Measurements from ENCODE around the gene OR6C2.
"Not testable (repeated sequence)": the region's sequence is repeated elsewhere in the genome, so short reads cannot be mapped to it uniquely, and the experiment has no call there.

The OR6C2 gene
- total RNA-seq, result 0 to 1.2 (median 0) reads per million in 17 experiments

DNA sequence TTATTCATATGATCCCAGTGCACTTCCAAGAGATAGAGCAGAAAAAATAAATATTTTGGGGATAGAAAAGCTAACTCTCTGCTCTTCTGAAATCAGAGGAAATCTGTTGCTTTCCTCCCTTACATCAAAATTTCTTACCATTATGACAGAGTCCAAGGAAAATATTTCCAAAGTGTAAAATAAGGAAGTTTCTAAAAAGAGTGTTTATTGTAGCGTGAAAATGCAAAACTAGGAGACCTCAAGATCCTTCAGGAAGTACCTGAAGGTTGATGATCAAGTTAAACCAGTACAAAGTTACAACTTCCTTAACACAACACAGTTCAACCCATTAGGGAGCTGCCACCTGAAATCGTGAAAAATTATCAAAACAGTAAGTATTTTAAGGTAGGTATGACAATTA is at the start of gene OR6C2:
Gene OR6C2, plus strand, starts transcription at position 301 of the 400 bp plus-strand sequence. CDS start 8,138 bp downstream, outside the sequence.
- DNase-seq, result no peak

DNA sequence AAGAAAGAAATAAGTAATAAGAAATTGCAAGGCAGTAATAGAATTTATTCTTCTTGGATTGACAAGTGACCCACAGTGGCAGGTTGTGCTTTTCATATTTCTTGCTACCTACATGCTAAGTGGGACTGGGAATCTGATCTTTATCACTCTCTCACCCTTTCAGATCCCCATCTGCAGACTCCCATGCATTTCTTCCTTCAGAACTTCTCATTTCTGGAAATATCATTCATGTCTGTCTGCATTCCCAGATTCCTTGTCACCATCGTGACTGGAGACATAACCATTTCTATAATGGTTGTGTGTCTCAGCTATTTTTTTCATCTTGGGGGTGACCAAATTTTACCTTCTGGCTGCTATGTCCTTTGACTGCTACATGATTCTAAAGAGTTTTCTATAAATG is 47.5 kb upstream of the OR6C2 start:
- DNase-seq, result no peak

DNA sequence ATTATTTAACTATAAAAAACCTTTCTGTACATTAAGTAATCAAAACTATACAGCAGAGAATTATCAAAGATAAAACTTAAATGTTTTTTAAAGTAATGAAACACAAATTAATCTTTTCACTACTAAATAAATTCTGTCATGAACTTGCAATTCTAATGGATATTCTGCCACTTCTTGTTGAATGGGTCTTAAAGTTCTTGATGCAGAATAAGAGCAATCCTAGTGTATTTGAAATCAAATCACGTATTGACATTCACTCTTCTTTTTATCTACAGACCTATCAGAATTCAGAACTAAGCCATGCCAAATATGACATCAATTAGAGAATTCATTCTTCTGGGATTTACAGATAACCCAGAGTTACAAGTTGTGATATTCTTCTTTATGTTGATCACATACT is 43.6 kb upstream of the OR6C2 start, which contains the start of gene OR6C65:
Gene OR6C65, plus strand, starts transcription at position 301 of the 400 bp plus-strand sequence. Its CDS starts 0 bp downstream, at position 301.
- no peak for DNase-seq

DNA sequence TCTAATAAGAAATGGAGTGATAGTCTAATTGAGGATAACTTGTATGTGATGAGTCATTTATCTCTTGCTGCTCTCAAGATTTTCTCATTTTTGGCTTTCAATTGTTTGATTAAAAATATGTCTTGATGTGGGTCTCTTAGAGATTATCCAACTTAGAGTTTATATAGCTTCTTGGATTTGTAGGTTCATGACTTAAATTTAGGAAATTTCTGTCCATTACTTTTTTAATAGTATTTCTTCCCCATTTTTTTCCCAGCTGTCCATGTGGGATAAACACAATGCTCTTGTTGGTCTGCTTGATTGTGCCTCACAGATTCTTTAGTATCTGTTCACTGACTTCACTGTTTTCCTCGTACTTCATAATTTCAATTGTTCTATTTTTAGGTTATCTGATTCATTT is 36.0 kb upstream of the OR6C2 start:
- DNase-seq, result no peak

DNA sequence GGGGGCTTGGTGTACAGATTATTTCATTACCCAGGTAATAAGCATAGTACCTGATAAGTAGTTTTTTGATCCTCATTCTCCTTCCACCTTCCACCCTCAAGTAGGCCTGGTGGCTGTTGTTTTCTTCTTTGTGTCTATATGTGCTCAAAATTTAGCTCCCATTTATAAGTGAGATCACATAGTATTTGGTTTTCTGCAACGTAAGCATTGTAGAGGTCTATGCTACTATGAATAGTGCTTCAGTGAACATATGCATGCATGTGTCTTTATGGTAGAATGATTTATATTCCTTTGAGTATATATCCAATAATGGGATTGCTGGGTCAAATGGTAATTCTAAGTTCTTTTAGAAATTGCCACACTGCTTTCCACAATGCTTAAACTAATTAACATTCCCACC is 34.7 kb upstream of the OR6C2 start:
- DNase-seq, result not testable (repeated sequence)

DNA sequence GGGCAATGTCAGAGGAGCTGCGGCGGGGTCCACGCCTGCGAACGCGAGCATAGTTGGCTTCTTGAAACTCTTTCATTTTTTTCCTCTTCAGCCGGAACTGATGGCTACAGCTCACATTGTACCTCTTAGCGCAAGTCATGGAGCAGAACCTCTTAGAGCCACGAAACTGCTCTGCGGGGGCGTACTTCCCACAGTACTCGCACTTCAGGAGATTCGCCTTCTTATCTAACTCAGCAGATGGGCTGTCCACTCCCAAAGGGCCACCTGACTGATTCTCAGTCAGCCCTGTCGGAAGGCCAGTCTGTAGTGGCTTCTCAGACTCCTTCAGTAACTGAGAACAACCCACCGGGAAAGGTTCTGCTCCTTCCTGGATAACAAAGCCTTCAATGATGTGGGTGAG is 31.7 kb upstream of the OR6C2 start:
- DNase-seq, result not testable (repeated sequence)

DNA sequence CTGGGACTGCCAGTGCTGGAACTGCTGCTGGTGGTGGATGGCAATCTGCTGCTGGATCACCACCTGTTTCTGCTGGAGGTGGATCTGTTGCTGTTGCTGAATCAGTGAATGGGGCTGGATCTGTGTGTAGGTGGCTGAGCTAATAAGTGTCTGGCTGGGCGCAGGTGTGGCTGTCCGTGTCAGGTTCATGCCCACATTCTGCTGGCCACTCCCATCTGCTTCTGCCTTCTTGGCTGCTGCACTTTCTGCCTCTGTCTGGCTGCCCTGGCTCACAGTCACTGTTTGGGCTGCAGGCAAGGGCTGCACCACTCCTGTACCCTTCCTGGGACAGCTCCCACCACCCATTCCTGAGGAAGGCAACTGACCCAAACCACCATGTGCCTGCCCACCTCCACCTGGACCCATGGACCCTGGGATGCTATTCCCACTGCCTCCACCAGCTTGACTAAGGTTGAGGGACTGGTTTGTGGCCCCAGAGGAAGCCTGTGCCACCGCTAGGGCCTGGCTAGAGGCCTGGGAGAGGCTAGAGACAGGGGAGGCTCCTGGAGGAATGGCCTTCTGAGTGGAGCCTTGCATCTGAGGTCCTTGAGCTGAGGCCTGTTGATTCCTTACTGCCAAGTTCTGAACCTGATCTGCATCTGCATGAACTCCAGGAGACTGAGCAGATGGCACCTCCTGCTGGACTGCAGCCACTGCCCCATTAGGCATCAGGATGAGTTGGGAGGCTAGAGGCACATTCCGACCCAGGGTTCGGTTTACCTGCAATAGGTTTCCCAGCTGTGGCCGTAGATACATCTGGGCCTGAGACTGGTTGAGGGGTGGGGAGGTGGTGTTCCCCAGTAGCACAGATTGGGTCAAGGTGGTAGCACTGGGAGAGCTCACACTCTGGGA is 30.1 kb upstream of the OR6C2 start:
- not testable (repeated sequence) for DNase-seq

DNA sequence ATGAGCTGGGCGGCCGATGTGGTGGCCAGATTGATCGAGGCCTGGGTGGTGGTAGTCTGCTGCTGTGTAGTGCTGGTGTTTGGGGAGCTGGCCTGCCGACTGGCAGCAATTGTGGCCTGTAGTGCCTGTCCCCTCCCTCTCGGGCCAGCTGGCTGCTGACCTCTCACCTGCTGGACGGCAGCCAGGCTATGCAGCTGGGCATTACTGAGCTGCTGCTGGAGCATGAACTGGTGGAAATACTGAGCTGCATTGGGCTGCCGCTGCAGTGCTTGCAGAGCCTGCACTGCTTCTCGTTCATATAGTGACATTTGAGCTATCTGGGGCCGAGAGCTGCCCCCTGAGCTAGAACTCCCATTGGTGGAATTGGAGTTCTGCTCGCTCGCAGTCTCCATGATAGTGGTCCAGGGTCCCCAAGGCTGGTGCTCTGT is 29.5 kb upstream of the OR6C2 start:
- not testable (repeated sequence) for DNase-seq

DNA sequence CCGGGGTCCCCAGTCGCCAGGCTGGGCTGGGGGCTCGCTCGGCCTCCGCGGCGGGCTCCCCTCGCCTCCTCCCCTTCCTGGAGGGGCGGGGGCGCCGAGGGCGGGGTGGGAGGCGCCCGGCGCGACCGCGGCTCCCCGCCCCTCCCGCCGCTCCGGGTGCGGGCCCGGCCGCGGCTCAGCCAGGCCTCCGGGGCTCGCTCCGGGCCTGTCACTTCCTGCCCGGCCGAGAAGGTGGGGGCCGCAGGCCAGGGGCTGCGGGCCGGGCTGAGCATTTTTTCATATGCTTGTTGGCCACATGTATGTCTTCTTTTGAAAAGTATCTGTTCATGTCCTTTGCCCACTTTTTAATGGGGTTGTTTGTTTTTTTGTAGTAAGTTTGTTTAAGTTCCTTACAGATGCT is 29.0 kb upstream of the OR6C2 start:
- DNase-seq, result not testable (repeated sequence)

DNA sequence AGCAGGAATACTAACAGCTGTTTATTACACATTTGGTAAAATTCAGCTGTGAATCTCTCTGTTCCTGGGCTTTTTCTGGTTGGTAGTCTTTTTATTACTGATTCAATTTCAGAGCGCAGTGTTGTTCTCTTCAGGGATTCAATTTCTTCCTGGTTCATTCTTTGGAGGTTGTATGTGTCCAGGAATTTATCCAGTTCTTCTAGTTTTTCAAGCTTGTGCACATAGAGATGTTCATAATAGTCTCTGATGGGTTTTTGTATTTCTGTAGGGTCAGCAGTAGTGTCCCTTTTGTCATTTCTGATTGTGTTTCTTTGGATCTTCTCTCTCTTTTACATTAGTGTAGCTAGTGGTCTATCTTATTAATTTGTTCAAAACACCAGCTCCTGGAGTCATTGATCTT is 26.9 kb upstream of the OR6C2 start:
- DNase-seq, result no peak

DNA sequence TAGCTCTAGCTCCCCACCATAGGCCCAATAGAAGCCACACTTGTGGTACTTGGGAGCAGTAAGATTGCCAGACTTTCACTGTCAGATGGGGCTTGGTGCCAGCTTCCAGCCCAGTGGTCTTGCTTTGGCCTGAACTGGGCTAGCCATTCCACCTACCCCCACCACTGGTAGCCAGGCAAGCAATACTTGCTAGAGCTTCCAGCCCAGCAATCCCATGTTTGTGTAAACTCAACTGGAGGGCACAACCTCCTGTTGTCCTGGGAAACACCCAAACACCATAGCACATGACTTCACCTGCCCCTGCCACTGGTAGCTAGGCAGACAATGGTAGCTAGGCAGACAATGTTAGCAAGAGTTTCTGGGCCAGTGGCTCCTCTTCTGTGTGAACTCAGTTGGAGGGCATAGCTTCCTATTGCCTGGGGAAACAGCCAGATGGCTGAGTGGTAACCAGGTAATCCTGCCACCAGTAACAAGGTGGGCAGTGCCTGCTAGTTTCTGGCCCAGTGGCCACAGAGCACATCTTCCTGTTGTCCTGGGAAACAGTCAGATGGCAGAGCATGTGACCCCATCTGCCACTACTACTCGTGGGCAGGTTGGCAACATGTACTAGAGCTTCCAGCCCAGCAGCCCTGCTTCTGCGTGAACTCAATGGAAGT is 23.4 kb upstream of the OR6C2 start:
- no peak for DNase-seq

DNA sequence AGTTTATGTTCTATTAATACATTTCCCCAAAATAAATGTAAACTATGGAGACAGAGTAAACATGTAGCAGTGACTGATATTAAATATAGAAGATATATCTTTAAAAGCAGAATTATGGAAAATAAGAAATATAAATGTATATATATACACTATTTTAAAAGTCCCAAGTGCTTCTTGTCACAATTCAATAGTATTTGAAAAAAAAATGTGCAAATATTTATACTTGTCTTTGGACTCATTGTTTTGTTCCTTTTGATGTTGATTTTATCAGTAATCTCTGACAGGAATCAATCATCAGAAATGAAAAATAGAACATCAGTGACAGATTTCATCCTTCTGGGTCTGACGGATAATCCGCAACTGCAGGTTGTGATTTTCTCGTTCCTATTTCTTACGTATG is 17.9 kb upstream of the OR6C2 start, which contains the start of gene OR6C76:
Gene OR6C76, plus strand, starts transcription at position 301 of the 400 bp plus-strand sequence. Its CDS starts 0 bp downstream, at position 301.
- no peak for DNase-seq

DNA sequence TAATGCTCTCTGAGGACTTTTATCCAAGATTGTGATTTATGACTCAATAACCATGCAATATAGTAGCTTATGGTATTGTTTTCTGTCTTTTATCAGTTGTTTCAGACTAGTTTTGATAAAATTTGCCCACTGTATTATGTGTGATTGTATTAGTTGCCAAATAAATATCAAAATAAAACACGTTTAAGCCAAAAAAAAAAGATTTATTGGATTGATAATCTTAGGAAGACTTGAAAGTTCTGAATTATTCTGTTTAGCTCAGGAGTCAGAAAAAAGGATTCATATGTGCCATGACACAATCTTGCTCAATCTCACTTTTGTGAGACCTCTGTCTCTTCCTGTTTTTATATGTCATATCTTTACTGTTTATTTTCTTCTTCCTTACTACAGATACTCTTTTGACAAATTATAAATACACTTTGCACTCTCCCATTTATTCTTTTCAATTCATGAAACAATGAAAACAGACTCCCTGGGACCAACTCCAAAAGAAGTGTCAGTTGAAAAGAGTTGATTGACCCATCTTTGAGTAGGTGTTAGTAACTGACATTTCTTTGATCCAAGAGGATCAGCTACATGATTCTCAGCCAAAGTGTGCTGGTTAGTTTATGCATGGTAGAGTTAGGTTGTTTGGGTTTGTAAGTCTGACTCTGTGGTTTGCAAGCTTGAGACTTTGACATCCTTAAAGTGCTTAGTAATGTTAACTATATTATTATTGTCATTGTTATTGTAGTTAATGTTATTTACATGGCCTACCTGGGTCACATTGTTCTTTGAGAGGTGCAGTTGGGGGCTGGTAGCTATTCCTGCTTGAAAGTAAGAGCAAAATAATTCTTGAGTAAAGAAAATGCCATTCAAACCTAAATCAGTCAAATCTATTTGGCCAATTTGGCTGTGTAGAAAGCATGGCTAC is 15.3 kb upstream of the OR6C2 start:
- DNase-seq, result peak in 2 of 4 experiments; percentile 46 to 48

DNA sequence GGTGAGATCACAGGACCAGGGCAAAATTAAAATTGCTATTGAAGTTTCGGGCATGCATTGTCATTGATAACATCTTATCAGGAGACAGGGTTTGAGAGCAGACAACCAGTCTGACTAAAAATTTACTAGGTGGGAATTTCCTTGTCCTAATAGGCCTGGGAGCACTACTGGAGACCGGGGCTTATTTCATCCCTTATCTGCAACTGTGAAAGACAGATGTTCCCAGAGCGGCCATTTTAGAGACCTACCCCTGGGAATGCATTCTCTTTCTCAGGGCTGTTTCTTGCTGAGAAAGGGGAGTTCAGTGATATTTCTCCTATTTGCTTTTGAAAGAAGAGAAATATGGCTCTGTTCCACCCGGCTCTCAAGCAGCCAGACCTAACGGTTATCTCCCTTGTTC is 2.6 kb upstream of the OR6C2 start:
- DNase-seq, result not testable (repeated sequence)

DNA sequence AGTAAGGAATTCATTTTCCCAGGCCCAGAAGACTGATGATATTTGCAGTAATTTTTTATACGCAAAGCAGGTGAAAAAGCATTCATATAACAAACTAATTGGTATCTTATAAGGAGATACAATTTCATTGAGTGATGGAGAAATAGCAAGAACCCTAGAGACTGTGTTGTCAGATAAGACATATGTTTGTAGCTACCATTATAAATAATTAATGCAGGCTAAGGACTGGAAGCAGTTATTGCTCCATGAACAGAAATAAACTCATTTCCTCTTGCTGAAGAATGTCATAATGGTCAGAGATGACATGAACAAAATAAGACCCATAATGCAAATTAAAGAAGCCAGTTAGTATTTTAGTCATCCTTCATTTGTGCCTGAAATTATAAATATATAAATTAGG is 1.5 kb downstream of the OR6C2 start:
- DNase-seq, result no peak

DNA sequence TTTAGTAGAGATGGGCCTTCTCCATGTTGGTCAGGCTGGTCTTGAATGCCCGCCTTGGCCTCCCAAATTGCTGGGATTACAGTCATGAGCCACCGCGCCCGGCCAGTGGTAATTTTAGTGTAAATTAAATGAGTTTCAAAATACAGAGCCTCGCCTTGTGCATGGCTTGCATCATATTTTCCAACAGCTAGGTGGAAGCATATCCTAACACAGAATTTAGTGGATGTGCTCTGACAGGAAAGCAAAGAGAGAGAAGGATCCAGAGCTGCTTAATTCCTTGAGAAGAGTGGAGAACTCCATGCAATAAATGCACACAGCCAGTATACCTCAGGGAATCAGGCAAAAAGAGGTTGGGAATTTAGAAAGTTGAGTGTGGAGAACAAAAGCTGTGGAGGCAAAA is 2.5 kb downstream of the OR6C2 start:
- DNase-seq, result no peak

DNA sequence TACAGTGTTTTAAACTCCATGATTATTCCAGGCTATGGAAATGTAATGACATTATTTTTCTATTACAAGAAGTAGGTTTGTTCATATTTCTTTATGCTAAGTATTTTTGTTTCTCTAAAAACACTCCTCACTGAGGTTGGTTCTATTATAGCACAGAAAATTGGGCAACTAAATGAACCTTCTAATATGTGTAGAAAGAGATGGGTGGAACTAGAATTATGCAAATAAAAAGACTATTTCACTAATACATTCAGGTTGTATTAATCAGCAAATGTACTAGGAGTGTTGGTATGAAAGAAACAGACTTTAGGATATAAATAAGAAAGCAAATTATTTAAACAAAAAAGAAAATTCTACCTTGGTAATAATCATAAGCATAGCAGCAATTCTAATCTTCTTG is 4.9 kb downstream of the OR6C2 start:
- no peak for DNase-seq

DNA sequence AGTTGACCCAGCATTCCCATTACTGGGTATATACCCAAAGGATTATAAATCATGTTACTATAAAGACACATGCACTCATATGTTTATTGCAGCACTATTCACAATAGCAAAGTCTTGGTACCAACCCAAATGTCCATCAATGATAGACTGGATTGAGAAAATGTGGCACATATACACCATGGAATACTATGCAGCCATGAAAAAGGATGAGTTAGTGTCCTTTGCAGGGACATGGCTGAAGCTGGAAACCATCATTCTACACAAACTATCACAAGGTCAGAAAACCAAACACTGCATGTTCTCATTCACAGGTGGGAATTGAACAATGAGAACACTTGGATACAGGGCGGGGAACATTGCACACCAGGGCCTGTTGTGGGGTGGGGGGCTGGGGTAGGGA is 21.1 kb downstream of the OR6C2 start:
- not testable (repeated sequence) for DNase-seq

DNA sequence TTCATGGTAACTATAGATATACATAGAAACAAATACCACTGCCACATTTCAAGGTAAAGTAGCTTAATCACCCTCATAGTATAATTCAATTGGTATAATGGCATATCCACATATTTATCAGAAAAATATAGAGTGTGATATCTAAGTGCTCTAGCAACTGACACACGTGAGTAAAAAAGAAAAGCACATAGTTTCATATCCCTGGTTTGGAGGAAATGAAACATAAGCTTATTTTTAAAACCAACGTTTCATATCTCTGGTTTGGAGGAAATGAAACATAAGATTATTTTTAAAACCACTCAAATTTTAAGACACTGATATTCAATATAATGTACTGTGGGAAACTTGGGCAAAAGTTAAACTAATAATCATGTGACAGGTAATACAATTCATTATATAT is 24.0 kb downstream of the OR6C2 start:
- peak in 2 of 4 experiments; percentile 7 to 34 for DNase-seq

DNA sequence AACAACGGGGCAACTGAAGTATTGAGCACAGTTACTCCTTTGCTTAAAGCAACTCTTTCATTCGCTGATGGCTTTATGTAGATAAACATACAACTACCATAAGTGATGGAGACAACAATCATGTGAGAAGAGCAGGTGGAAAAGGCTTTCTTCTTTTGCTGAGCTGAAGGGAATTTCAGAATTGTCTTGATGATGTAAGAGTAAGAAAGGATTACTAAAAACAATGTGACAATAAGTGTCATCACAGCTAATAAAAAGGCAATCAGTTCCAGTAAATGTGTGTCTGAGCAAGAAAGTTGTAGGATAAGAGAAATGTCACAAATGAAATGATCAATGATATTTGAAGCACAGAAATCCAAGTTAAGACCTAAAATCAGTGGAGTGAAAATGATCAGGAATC is 25.4 kb downstream of the OR6C2 start:
- peak in 2 of 4 experiments; percentile 4 to 24 for DNase-seq

DNA sequence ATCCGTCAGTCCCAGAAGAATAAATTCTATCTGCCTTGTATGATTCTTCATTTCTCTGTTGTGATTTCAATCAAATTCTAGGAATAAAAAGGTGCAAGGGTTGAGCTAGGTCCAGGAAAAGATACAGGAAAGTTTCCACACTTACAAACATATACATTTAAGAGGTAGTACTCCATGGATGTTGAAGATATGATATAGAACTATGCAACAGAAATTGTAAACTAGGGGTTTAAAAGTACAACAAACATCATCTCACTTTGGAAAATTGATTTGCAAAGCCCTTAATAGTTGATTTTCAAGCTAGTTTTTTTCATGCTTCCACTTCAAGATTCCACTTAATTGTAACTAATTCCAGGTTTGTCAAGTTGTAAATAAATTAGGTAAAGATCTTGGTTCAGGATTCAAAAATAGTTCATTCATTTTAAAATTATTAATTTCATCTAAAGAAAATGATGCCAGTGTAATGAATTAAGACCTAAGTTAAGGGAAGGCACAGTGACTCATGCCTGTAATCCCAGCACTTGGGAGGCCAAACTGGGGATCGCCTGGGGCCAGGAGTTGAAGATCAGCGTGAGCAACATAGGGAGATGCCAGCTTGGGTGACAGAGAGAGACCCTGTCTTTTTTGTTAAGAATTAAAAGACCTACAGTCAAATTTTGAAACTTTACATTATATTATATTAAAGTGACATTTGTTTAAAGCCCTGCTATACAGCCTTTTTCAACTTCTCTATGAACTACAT is 26.4 kb downstream of the OR6C2 start, which contains the start of gene OR6C70:
Gene OR6C70, minus strand, starts transcription at position 51 of the 742 bp plus-strand sequence. Its CDS starts 0 bp downstream, at position 51.
- DNase-seq, result no peak

DNA sequence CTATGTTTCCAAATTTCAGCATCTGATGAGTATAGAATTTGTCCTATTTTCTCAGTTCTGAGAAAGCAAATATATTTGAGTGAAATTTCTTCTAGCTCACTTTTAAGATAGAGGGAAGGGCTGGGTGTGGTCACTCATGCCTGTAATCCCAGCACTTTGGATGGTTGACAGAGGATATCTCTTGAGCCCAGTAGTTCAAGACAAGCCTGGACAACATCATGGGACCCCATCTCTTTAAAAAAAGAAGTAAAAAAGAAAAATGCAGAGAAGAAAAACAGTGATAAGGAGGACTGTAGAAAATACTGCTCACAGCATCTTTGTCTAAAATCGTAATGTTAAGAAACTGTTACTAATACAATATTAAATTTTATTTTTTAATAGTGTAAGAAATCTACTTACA is 28.4 kb downstream of the OR6C2 start:
- DNase-seq, result no peak

Data from suppressor macrophage (primary cell).